ENCODE data around the gene UNC119. TPM values are rescaled to one million over a fixed set of nuclear protein-coding genes. Genes with fewer than 3 reads are reported as not detected.

The UNC119 gene
- total and polyA plus RNA-seq, 9 donors, result 14.4 to 27.3 (median 19.3) TPM

GRCh38 chr17:28563475-28563874 lies 11.1 kb upstream of the UNC119 start:
- Histone ChIP-seq H3K27me3 (no peaks in the 10 kb centered on the region), H3K36me3 (no peaks in the 10 kb centered on the region), H3K9me3 (no peaks in the 10 kb centered on the region), H3K4me1 (ENCODE audit: insufficient read depth) (no peaks in the 10 kb centered on the region), H3K27ac (no peak overlapping the region), H3K4me3 (no peak overlapping the region)
- WGBS, 3 donors, result 71 to 82% (median 77%) methylated on average over 3 of the region's 3 CpGs
- TF ChIP-seq POLR2A (IDR thresholded peaks at IDR 0.05), result no peak
- TF ChIP-seq CTCF (IDR thresholded peaks at IDR 0.05), result no peak
- TF ChIP-seq EP300 (IDR thresholded peaks at IDR 0.05), result no peak
- DNase-seq, result no peak
- intact Hi-C loops (cut with DNase I), result no loop called here

GRCh38 chr17:28555022-28555421 lies 2.6 kb upstream of the UNC119 start:
- no peak for DNase-seq
- intact Hi-C loops (cut with DNase I), result loop anchor here in 1 of 4 donors (2.0 kb wide), 1 partner anchor 58 kb away; no protein-coding TSS in a partner anchor
- Histone ChIP-seq H3K27ac (no peak overlapping the region), H3K4me1 (ENCODE audit: insufficient read depth) (peaks cover 6% of the 10 kb centered on the region), H3K27me3 (no peaks in the 10 kb centered on the region), H3K9me3 (no peaks in the 10 kb centered on the region), H3K36me3 (no peaks in the 10 kb centered on the region), H3K4me3 (no peak overlapping the region)
- WGBS, 3 donors, result 90 to 93% (median 90%) methylated on average over 3 of the region's 3 CpGs
- TF ChIP-seq EP300 (IDR thresholded peaks at IDR 0.05), result no peak
- TF ChIP-seq CTCF (IDR thresholded peaks at IDR 0.05), result no peak
- no peak for TF ChIP-seq POLR2A (IDR thresholded peaks at IDR 0.05)

- no peaks in the 10 kb centered on the region for H3K9me3 ChIP-seq
- H3K4me3 ChIP-seq, result no peak overlapping the region
- WGBS, 3 donors, result 81 to 93% (median 91%) methylated on average over 6 of the region's 6 CpGs
- H3K27me3 ChIP-seq, result no peaks in the 10 kb centered on the region
- TF ChIP-seq CTCF (IDR thresholded peaks at IDR 0.05) (no peak), POLR2A (IDR thresholded peaks at IDR 0.05) (no peak), EP300 (IDR thresholded peaks at IDR 0.05) (no peak)
- intact Hi-C loops (cut with DNase I), result loop anchor here in 1 of 4 donors (2.0 kb wide), 1 partner anchor 58 kb away; no protein-coding TSS in a partner anchor
- no peak overlapping the region for H3K27ac ChIP-seq
- no peaks in the 10 kb centered on the region for H3K36me3 ChIP-seq
- no peak for DNase-seq
- H3K4me1 ChIP-seq (ENCODE audit: insufficient read depth), result peaks cover 6% of the 10 kb centered on the region
Observed at GRCh38 chr17:28554565-28554964, 2.1 kb upstream of the UNC119 start.

GRCh38 chr17:28553000-28553505 lies 629 bp upstream of the UNC119 start:
- WGBS, 3 donors, result 82 to 92% (median 87%) methylated on average over 5 of the region's 5 CpGs
- Histone ChIP-seq H3K4me3 (no peak overlapping the region), H3K27me3 (no peaks in the 10 kb centered on the region), H3K36me3 (no peaks in the 10 kb centered on the region), H3K9me3 (no peaks in the 10 kb centered on the region), H3K4me1 (ENCODE audit: insufficient read depth) (peaks cover 6% of the 10 kb centered on the region), H3K27ac (no peak overlapping the region)
- intact Hi-C loops (cut with DNase I), result no loop called here
- no peak for DNase-seq
- no peak for TF ChIP-seq EP300 (IDR thresholded peaks at IDR 0.05)
- TF ChIP-seq POLR2A (IDR thresholded peaks at IDR 0.05), result no peak
- no peak for TF ChIP-seq CTCF (IDR thresholded peaks at IDR 0.05)
